ENCODE results near the gene NEGR1.

Gene NEGR1

DNA sequence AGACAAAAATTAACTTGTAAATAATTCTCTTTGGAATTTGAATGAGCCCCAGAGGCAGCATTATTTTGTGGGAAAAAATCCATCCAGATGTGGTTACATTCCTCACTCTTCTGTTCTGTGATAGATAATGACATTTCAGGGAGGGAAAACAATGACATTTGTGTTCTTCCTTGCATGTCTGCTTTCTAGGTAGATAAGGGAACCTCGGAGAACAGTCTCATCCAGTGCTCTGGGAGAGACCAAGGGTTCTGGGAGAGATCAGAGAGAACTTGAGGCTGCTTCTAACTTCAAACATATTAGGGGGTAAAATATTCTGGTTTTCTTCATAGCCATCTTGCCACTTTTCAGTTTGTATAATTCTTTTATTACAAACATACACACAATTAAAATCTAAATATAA is 269.2 kb downstream of the NEGR1 start:
- H2AFZ ChIP-seq (ENCODE audit: low read depth) = no peak overlapping the region

DNA sequence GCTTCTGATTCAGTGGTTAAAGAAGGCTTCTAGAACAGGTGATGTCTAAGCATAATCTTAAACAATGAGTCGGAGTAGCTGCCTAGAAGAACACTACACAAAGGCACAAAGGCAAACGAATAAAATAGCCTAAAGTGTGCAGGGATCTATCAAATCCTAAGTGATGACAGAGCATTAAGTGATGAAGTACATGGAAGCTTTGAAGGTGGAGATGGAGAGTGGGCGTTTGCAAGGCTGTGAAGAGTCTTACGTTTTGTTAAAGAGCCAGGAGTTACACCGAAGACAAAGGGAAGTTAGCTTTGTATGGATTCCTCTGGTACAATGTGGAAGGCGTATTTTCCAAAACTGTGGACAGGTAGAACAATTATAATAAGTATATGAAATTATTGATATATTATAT is 270.6 kb downstream of the NEGR1 start:
- H3K27ac ChIP-seq = no peak overlapping the region
- H4K20me1 ChIP-seq (ENCODE audit: insufficient read depth) = no peaks in the 10 kb centered on the region
- no peak overlapping the region for H3K4me2 ChIP-seq
- H3K79me2 ChIP-seq (ENCODE audit: insufficient read depth, low read depth) = no peaks in the 10 kb centered on the region
- no peaks in the 10 kb centered on the region for H3K27me3 ChIP-seq (ENCODE audit: insufficient read depth, low read depth)
- no peak overlapping the region for H3K9ac ChIP-seq
- no peaks in the 10 kb centered on the region for H3K36me3 ChIP-seq (ENCODE audit: insufficient read depth)
- H3K4me3 ChIP-seq (IDR thresholded peaks at IDR 0.05; ENCODE audit: insufficient read depth, low read depth, low read length) = no peak overlapping the region
- peaks cover 6% of the 10 kb centered on the region for H3K4me1 ChIP-seq (ENCODE audit: low read depth, poor library complexity, severe bottlenecking)
- TF ChIP-seq, protein P1, sequence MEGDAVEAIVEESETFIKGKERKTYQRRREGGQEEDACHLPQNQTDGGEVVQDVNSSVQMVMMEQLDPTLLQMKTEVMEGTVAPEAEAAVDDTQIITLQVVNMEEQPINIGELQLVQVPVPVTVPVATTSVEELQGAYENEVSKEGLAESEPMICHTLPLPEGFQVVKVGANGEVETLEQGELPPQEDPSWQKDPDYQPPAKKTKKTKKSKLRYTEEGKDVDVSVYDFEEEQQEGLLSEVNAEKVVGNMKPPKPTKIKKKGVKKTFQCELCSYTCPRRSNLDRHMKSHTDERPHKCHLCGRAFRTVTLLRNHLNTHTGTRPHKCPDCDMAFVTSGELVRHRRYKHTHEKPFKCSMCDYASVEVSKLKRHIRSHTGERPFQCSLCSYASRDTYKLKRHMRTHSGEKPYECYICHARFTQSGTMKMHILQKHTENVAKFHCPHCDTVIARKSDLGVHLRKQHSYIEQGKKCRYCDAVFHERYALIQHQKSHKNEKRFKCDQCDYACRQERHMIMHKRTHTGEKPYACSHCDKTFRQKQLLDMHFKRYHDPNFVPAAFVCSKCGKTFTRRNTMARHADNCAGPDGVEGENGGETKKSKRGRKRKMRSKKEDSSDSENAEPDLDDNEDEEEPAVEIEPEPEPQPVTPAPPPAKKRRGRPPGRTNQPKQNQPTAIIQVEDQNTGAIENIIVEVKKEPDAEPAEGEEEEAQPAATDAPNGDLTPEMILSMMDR (conservative IDR thresholded peaks at IDR 0.05; ENCODE audit: low read depth, low read length) = no peak
- no peak overlapping the region for H2AFZ ChIP-seq (ENCODE audit: low read depth)

More for the DNA sequence above, 269.2 kb downstream of the NEGR1 start:
- Histone ChIP-seq H3K9ac (no peak overlapping the region), H3K36me3 (ENCODE audit: insufficient read depth) (no peaks in the 10 kb centered on the region), H3K27me3 (ENCODE audit: insufficient read depth, low read depth) (no peaks in the 10 kb centered on the region), H3K4me3 (IDR thresholded peaks at IDR 0.05; ENCODE audit: insufficient read depth, low read depth, low read length) (no peak overlapping the region), H3K4me2 (no peak overlapping the region), H3K4me1 (ENCODE audit: low read depth, poor library complexity, severe bottlenecking) (peaks cover 6% of the 10 kb centered on the region), H4K20me1 (ENCODE audit: insufficient read depth) (no peaks in the 10 kb centered on the region), H3K79me2 (ENCODE audit: insufficient read depth, low read depth) (no peaks in the 10 kb centered on the region), H3K27ac (no peak overlapping the region)
- TF ChIP-seq, protein P1 (conservative IDR thresholded peaks at IDR 0.05; ENCODE audit: low read depth, low read length) = no peak

DNA sequence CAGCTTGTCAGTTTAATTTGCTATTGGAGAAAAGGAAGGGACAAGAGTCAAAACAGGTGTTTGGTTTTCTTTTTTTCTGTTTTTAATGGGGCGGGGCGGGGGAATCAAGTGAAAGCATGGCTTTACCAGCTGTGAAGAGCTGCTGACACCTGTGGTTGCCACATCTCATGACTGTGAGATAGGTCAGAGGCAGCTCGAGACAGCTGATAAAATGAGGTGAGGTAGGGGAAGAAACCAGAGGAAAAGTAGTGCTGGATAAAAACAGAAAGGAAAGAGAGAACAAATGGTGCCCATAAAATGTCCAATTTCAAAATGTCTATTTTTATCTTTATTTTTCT is 272.3 kb downstream of the NEGR1 start:
- Histone ChIP-seq H3K27me3 (ENCODE audit: insufficient read depth, low read depth) (no peaks in the 10 kb centered on the region), H3K4me2 (no peak overlapping the region; the same call in 1 of the 2 replicates), H3K36me3 (ENCODE audit: insufficient read depth) (no peaks in the 10 kb centered on the region), H2AFZ (ENCODE audit: low read depth) (no peak overlapping the region), H3K9ac (no peak overlapping the region), H3K4me1 (ENCODE audit: low read depth, poor library complexity, severe bottlenecking) (peaks cover 6% of the 10 kb centered on the region), H4K20me1 (ENCODE audit: insufficient read depth) (no peaks in the 10 kb centered on the region), H3K4me3 (IDR thresholded peaks at IDR 0.05; ENCODE audit: insufficient read depth, low read depth, low read length) (no peak overlapping the region), H3K27ac (no peak overlapping the region), H3K79me2 (ENCODE audit: insufficient read depth, low read depth) (no peaks in the 10 kb centered on the region)
- TF ChIP-seq, protein P1 (conservative IDR thresholded peaks at IDR 0.05; ENCODE audit: low read depth, low read length) = no peak

DNA sequence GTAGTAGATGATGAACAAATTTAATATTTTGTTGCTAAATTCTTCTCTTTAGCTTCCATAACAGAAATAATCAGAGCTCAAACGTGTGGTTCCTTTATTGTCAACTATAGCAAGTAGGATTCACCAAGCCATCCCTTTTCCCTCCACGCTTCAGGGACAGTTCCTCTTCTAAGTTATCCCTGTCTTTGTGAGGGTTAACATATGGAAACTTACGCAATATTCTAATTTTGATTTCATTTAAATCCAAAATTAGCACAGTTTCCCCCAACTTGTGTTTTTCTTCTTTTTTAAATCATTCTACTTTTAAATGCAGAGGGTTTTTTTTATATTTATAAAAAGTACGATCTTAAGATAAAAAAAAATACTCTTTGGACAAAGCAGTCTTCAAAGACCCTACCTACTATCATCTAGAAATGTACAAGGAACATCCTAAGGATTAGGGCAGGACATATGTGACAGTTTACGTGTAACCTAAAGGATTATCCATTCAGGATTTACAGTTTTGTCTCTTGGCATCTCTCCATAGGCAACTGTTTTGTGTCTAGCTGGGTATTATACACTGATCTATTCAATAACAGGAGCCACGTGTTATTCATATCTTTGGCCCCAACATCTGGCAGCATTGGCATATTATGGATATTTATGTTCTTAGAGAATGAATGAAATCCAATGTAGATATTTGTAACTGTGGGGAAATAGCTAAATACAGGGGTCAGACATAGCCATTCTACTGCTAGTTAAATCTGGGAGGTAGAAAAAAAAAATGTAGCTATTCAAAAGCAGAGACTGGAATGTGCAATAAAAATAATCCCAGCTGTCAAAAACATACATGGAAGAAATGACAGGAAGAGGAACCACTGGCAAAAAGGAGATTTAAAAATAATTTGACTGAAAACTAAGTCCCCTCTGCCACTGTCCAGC is 272.9 kb downstream of the NEGR1 start:
- Histone ChIP-seq H3K9ac (no peak overlapping the region), H3K27me3 (ENCODE audit: insufficient read depth, low read depth) (no peaks in the 10 kb centered on the region), H2AFZ (ENCODE audit: low read depth) (no peak overlapping the region), H3K36me3 (ENCODE audit: insufficient read depth) (no peaks in the 10 kb centered on the region), H3K79me2 (ENCODE audit: insufficient read depth, low read depth) (no peaks in the 10 kb centered on the region), H3K4me3 (IDR thresholded peaks at IDR 0.05; ENCODE audit: insufficient read depth, low read depth, low read length) (no peak overlapping the region), H4K20me1 (ENCODE audit: insufficient read depth) (no peaks in the 10 kb centered on the region), H3K27ac (no peak overlapping the region), H3K4me2 (no peak overlapping the region), H3K4me1 (ENCODE audit: low read depth, poor library complexity, severe bottlenecking) (peaks cover 6% of the 10 kb centered on the region)
- TF ChIP-seq, protein P1 (conservative IDR thresholded peaks at IDR 0.05; ENCODE audit: low read depth, low read length) = no peak

Measured in KMS-11 (cell line).